GM12874 (cell line): ENCODE measurements around the gene SPATA9.

Experiments
- TF ChIP-seq, protein P1 (sequence below): IDR thresholded peaks from 2 replicates; pipeline ENCODE4 v1.5.1; 2011; ENCODE audit warnings: low read depth, mild to moderate bottlenecking, control low read depth, low read length, moderate library complexity; ENCODE audit not compliant: insufficient read depth

SPATA9 gene

GRCh38 chr5:95711501-95712346 is 28.9 kb upstream of the SPATA9 start:
- TF ChIP-seq, protein P1, sequence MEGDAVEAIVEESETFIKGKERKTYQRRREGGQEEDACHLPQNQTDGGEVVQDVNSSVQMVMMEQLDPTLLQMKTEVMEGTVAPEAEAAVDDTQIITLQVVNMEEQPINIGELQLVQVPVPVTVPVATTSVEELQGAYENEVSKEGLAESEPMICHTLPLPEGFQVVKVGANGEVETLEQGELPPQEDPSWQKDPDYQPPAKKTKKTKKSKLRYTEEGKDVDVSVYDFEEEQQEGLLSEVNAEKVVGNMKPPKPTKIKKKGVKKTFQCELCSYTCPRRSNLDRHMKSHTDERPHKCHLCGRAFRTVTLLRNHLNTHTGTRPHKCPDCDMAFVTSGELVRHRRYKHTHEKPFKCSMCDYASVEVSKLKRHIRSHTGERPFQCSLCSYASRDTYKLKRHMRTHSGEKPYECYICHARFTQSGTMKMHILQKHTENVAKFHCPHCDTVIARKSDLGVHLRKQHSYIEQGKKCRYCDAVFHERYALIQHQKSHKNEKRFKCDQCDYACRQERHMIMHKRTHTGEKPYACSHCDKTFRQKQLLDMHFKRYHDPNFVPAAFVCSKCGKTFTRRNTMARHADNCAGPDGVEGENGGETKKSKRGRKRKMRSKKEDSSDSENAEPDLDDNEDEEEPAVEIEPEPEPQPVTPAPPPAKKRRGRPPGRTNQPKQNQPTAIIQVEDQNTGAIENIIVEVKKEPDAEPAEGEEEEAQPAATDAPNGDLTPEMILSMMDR, result no peak

DNA sequence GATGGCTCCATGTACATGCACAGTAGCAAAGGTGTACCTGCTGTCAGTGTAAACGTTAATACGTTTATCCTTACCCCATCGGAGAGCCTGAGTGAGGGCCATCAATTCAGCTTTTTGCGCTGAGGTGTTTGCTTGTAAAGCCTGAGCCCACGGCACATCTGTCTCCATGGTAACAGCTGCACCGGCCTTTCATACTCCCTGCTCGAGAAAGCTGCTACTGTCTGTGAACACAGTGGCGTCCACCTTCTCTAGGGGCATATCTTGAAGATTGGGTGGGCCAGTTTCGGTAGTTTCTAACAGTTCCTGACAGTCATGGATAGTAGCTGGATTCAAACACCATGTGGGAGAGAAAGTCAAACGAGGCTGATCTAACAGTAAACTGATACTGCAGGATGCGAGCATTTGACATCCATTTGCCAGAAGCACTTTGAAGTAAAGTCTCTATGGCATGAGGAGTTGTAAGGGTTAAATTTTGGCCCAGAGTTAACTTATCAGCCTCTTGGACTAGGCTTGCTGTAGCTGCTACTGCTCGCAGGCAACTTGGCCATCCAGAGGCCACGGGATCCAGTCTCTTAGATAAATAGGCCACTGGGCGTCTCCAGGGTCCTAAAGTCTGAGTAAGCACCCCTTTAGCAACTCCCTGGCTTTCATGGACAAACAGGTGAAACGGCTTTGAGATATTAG is 27.3 kb upstream of the SPATA9 start:
- TF ChIP-seq, protein P1, result no peak

GRCh38 chr5:95708876-95709275 is 26.1 kb upstream of the SPATA9 start:
- TF ChIP-seq, protein P1, result no peak

- TF ChIP-seq, protein P1, result no peak
Measured at GRCh38 chr5:95707055-95707454, 24.3 kb upstream of the SPATA9 start.

DNA sequence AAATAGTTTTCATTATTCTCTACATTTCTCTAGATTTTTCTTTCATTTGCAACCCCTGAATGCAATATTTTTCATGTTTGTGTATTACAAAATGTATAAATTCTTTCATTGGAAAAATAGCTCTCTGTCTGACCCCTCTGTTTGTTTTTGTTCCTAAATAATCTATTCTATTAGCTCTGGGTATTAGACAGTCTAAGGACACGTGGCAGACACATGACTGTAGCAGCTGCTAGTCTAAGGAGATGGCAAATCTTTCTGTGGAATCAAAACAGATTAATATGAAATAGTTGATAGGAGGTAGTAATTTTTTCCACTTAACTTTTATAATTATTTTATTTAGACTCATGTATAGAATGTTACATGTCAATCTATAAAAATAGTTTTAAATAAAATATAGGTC is 21.4 kb upstream of the SPATA9 start:
- TF ChIP-seq, protein P1, result no peak

DNA sequence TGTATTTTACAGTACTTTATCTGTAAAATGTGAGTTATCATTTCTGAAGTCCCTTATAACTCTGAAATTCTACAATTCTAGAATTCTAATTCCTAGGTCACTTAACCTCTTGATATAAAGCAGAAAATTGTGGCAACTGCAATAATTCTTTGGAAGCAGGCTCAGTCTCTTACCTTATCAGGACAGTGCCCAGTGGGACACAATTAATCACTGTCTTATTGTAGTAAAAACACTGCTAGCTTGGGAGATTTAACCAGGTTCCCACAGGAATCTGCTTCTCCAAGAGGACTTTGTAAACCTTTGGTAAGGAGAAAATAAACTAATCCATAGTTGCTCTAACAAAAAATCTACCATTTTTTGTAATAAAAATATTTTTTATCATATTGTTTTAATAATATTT is 18.3 kb upstream of the SPATA9 start:
- TF ChIP-seq, protein P1, result no peak

- TF ChIP-seq, protein P1, result no peak
Measured at GRCh38 chr5:95699337-95699736, 16.5 kb upstream of the SPATA9 start.
